Measurements from ENCODE around the gene STK36.

STK36 gene

DNA sequence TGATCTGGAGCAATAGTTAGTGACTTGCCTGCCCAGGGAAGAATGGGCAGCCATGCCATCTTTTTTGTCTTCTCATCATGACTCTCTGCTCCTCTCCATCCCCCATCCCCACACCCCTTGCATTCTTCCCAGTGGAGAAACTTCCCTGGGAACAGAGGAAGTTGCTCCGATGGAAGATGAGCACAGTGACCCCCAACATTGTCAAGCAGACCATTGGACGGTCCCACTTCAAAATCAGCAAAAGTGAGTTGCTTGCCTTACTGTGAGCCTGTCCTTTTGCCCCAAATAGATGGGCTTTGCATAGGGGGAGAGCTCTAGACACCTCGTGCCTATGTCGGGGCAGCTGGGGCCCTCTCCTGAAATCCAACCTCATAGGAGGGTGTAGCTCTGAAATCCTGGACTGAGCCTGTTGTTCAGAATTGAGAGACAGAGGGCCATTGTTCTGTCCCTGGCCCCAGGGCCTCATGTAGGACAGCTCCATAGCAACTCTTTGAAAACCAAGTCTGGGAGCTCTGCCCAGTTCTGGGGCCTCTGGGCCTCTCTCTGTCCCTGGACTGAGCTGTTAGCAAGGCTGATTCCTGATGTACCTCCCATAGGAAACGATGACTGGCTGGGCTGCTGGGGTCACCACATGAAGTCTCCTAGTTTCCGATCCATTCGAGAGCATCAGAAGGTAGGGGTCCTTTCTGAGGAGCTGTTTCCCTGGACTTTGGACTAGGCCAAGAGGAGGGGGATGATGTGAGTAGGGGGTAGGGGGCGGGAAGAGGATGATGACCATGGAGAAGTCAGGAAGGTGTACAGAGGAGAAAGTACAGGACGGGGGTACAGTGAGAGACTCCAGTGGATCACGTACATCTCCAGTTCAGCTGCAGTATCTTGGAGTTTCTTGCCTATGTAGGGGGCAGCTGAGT, 73.9 kb downstream of the STK36 start:
- ChIA-PET POLR2A (ENCODE audit: low non-redundant PET) (interaction anchor here (0.6 kb wide), 1 partner anchor 9 kb away, joined by 4 read pairs; no protein-coding TSS in a partner anchor), CTCF (interaction anchor here (0.5 to 0.7 kb wide), 2 partner anchors 51 to 102 kb away, joined by 3 to 4 read pairs; no protein-coding TSS in a partner anchor)
- no peak for DNase-seq (ENCODE audit: low spot score)
- H3K27ac ChIP-seq = no peak overlapping the region
- TF ChIP-seq, protein P1, sequence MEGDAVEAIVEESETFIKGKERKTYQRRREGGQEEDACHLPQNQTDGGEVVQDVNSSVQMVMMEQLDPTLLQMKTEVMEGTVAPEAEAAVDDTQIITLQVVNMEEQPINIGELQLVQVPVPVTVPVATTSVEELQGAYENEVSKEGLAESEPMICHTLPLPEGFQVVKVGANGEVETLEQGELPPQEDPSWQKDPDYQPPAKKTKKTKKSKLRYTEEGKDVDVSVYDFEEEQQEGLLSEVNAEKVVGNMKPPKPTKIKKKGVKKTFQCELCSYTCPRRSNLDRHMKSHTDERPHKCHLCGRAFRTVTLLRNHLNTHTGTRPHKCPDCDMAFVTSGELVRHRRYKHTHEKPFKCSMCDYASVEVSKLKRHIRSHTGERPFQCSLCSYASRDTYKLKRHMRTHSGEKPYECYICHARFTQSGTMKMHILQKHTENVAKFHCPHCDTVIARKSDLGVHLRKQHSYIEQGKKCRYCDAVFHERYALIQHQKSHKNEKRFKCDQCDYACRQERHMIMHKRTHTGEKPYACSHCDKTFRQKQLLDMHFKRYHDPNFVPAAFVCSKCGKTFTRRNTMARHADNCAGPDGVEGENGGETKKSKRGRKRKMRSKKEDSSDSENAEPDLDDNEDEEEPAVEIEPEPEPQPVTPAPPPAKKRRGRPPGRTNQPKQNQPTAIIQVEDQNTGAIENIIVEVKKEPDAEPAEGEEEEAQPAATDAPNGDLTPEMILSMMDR (conservative IDR thresholded peaks at IDR 0.05; ENCODE audit: low read depth) = no peak

DNA sequence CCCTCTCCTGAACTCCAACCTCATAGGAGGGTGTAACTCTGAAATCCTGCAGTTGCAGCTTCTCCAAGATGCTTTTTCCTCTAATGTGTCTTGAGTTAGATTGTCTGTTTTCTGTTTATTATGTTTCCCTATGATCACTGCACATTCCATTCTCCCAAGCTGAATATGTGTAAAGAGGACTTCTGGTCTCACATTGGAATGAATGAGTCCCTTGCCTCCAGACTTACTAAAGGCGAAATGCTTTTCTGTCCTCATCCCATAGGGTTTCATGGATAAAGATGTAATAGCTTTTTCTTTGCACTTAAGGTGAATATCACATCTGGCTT, 74.5 kb downstream of the STK36 start:
- H3K27ac ChIP-seq = no peak overlapping the region
- POLR2A ChIA-PET (ENCODE audit: low non-redundant PET) = no interaction called here
- CTCF ChIA-PET = interaction anchor here (0.6 kb wide), 1 partner anchor 16 kb away, joined by 3 read pairs; no protein-coding TSS in a partner anchor
- DNase-seq (ENCODE audit: low spot score) = no peak
- TF ChIP-seq, protein P1 (conservative IDR thresholded peaks at IDR 0.05; ENCODE audit: low read depth) = no peak

DNA sequence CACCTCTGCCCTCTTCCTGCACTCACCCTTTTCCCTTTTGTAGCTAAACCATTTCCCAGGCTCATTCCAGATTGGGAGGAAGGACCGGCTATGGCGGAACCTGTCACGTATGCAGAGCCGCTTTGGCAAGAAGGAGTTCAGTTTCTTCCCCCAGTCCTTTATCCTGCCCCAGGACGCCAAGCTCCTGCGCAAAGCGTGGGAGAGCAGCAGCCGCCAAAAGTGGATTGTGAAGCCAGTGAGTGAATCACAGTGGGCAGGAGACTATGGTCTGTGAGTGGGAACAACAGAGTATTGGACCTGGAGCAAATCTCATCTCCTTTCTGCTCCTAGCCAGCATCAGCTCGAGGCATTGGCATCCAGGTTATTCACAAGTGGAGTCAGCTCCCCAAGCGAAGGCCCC, 75.1 kb downstream of the STK36 start:
- ChIA-PET POLR2A (ENCODE audit: low non-redundant PET) (no interaction called here), CTCF (interaction anchor here (0.5 to 0.6 kb wide), 2 partner anchors 13 to 16 kb away, joined by 3 read pairs; no protein-coding TSS in a partner anchor)
- TF ChIP-seq, protein P1 (conservative IDR thresholded peaks at IDR 0.05; ENCODE audit: low read depth) = no peak
- H3K27ac ChIP-seq = no peak overlapping the region
- no peak for DNase-seq (ENCODE audit: low spot score)

DNA sequence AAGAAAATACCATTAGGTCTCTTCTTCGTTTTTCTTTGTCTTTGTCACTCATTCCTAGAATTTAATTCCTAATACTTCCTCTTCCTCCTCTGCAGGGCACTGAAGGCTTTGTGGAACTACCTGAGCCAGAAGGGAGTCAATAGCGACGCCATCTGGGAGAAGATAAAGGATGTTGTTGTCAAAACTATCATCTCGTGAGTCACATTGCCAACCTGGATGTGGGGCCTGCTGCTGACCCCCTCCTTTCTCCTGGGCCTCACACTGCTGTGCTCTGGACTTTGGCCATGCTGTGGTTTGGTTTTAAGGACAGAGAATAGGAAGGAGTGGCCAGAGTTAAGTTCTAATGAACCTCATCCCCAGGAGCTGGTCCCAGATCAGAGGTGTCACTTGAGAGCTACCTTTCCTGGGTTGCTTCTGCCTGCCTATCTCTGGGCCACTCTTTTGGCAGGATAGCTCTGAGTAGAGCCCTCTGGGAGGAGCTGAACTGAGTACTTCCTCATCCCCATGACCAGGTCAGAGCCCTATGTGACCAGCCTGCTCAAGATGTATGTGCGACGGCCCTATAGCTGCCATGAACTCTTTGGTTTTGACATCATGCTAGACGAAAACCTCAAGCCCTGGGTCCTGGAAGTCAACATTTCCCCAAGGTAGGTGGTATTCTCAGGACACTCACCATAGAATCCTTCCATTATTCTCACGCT, 77.0 kb downstream of the STK36 start:
- TF ChIP-seq, protein P1 (conservative IDR thresholded peaks at IDR 0.05; ENCODE audit: low read depth) = no peak
- ChIA-PET POLR2A (ENCODE audit: low non-redundant PET) (no interaction called here), CTCF (interaction anchor here (1.0 kb wide), 1 partner anchor 99 kb away, joined by 7 read pairs; no protein-coding TSS in a partner anchor)
- H3K27ac ChIP-seq = no peak overlapping the region
- DNase-seq (ENCODE audit: low spot score) = no peak

Data from RWPE1 (cell line).